Measurements from ENCODE around the gene TIFAB. TPM values are rescaled to one million over a fixed set of nuclear protein-coding genes. Genes with fewer than 3 reads are reported as not detected.

TIFAB gene
- total RNA-seq, 4 donors from 2014 or later = not detected

DNA sequence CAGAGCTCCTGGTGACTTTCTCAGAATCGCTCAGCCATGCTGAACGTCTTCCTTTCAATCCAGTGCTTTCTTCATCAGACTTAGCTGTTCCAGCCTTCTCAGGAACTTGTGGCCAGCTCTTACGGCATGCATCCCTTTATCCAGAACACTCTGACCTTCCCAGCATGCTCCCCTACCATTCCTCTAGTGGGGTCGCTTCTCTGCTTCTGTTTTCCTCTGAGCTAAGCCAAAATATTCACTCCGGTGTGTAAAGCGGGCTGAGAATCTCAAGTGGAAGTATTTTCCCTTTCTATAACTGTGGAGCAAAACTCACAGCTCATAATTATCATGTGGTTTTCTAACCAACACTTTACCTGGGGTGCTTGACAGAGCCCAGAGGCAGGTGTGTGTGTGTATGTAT, 11.2 kb downstream of the TIFAB start:
- Histone ChIP-seq H3K4me1 (peaks cover 0 to 52% (median 9%) of the 10 kb centered on the region in 4 donors), H3K27me3 (no peaks in the 10 kb centered on the region), H3K9me3 (no peaks in the 10 kb centered on the region), H3K36me3 (no peaks in the 10 kb centered on the region), H3K4me3 (no peak overlapping the region), H3K27ac (peak overlapping the region in 2 of 4 donors; percentile 32 to 48)
- 59 to 65% methylated on average over 6 of the region's 6 CpGs for WGBS, 2 donors
- no peak for DNase-seq (ENCODE audit: low spot score in 2 of 2)
- no peak for TF ChIP-seq EP300 (IDR thresholded peaks at IDR 0.05)
- TF ChIP-seq, protein P1, sequence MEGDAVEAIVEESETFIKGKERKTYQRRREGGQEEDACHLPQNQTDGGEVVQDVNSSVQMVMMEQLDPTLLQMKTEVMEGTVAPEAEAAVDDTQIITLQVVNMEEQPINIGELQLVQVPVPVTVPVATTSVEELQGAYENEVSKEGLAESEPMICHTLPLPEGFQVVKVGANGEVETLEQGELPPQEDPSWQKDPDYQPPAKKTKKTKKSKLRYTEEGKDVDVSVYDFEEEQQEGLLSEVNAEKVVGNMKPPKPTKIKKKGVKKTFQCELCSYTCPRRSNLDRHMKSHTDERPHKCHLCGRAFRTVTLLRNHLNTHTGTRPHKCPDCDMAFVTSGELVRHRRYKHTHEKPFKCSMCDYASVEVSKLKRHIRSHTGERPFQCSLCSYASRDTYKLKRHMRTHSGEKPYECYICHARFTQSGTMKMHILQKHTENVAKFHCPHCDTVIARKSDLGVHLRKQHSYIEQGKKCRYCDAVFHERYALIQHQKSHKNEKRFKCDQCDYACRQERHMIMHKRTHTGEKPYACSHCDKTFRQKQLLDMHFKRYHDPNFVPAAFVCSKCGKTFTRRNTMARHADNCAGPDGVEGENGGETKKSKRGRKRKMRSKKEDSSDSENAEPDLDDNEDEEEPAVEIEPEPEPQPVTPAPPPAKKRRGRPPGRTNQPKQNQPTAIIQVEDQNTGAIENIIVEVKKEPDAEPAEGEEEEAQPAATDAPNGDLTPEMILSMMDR (IDR thresholded peaks at IDR 0.05) = no peak
- no peak for TF ChIP-seq POLR2A (IDR thresholded peaks at IDR 0.05)

DNA sequence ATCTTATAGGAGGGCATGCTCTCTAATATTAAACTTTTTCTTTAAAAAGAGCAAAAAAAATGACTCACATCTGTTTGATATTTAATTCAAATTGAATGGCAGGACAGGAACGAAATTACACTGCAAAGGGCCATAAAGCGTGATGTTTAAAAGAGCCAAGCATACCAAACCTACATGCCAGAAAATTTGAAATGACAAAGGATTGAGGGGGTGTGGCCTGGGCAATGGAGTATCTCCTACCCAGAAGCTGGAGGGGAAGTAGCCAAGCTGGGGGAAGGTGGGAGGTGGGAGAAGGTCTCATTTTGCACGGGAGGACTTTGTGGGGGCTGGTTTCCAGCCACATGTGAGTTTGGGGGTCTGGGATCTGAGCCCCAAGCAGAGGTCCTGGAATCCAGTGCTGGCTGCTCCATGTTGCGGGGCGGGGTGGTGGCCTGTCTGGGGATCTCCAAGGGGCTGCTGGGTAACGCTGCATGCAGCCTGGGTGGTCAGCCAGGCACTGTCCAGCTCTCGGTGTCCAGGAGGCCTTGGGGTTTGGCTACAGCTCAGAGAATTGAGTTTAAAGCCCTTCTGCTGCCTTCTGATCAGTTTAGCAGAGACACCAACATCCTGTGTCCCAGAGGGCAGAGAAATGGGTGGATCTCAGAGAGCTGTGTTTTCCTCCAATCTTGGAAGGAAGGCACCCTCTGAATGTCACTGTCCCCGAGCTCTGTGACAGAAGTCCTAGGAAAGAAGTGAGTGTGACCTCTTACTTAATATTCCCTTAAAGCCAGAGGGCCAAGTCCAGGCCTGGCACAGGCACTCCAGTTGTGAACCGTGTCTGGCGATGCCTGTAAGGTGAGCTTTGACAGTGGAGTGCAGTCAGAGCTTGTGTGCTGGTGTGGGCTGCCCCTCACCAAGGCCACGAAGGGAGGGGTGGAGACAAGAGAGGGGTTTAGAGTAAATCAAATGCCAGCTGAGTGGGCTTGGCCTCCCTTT, 12.6 kb downstream of the TIFAB start:
- Histone ChIP-seq H3K27me3 (no peaks in the 10 kb centered on the region), H3K36me3 (no peaks in the 10 kb centered on the region), H3K9me3 (no peaks in the 10 kb centered on the region), H3K27ac (peak overlapping the region in 2 of 4 donors; percentile 57 to 64), H3K4me3 (no peak overlapping the region), H3K4me1 (peaks cover 0 to 65% (median 12%) of the 10 kb centered on the region in 4 donors)
- 61 to 69% methylated on average over 11 of the region's 11 CpGs for WGBS, 2 donors
- TF ChIP-seq POLR2A (IDR thresholded peaks at IDR 0.05) (no peak), EP300 (IDR thresholded peaks at IDR 0.05) (no peak)
- TF ChIP-seq, protein P1 (IDR thresholded peaks at IDR 0.05) = no peak
- no peak for DNase-seq (ENCODE audit: low spot score in 2 of 2)

DNA sequence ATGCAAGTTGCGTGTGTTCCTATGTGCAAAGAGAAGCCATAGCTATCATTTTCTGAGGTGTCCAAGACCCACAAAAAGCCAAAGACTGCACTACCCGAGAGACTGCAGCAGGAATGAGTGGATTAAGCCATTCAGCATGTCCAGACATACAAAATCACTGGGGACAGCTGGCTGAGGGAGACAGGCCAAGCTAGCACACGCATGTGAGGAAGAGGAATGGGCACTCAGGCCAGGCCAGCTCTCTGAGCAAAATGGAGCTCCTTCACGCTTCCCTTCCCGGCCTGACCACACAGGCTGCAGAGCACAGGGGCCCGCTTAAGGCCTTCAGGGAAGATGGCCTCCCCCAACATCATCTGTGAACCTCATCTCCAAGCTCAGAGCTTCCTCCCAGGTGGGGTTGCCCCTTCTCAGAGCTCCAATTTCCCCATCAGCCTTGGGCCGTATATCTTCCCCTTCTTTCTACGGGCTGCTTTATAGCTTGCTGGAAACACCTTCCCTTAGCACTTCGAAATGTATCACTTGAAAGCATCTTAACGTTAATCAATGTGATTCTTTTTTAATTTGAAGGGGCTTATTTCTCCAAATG, 13.4 kb downstream of the TIFAB start:
- H3K4me1 ChIP-seq = peaks cover 0 to 66% (median 16%) of the 10 kb centered on the region in 4 donors
- no peak overlapping the region for H3K4me3 ChIP-seq
- DNase-seq (ENCODE audit: low spot score in 2 of 2) = no peak
- no peaks in the 10 kb centered on the region for H3K27me3 ChIP-seq
- H3K27ac ChIP-seq = peak overlapping the region in 2 of 4 donors; percentile 57 to 64
- WGBS, 2 donors = 80 to 81% methylated on average over 10 of the region's 10 CpGs
- TF ChIP-seq EP300 (IDR thresholded peaks at IDR 0.05) = no peak
- no peak for TF ChIP-seq POLR2A (IDR thresholded peaks at IDR 0.05)
- TF ChIP-seq, protein P1 (IDR thresholded peaks at IDR 0.05) = no peak
- H3K9me3 ChIP-seq = no peaks in the 10 kb centered on the region
- no peaks in the 10 kb centered on the region for H3K36me3 ChIP-seq

DNA sequence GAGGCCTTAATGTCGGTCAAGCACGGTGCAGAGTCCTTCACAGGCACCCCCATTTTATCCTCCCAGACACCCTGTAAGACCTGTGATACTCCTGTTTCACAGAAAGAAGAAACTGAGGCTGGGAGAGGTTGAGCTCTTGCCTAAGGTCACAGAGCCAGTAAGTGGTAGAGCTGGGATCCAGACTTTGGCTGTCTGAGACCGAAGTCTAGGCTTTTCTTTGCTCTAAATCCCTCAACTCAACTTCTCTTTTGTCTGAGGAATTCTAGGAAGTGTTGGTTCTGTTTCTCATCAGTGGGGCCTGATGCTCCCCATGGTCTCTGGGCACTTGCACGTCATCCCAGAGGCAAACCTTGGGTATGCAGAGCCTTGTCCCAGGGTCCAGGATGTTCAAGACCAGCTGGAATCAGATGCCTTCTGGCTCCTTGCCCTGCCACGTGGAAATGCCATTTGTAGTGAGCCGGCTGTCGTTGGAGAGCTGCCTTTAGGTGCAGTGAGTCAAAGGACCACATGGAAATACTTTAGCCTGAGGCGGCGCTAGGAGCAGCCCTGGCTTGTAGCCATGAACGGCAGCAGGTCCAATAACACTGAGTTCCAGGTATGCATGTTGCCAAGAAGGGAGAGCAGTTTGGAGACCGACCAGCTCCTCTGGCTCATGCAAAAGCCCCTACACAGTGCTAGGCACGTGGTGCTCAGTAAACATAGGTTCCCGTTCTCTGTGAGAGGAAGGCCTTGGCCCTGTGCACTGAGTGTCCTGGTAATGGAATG, 14.2 kb downstream of the TIFAB start:
- DNase-seq (ENCODE audit: low spot score in 2 of 2) = peak in 1 of 2 donors; percentile 31
- no peak overlapping the region for H3K4me3 ChIP-seq
- TF ChIP-seq, protein P1 (IDR thresholded peaks at IDR 0.05) = no peak
- TF ChIP-seq POLR2A (IDR thresholded peaks at IDR 0.05) (no peak), EP300 (IDR thresholded peaks at IDR 0.05) (no peak)
- peak overlapping the region in 2 of 4 donors; percentile 57 to 64 for H3K27ac ChIP-seq
- WGBS, 2 donors = 43 to 53% methylated on average over 12 to 13 of the region's 13 CpGs
- H3K9me3 ChIP-seq = no peaks in the 10 kb centered on the region
- H3K27me3 ChIP-seq = no peaks in the 10 kb centered on the region
- peaks cover 0 to 59% (median 16%) of the 10 kb centered on the region in 4 donors for H3K4me1 ChIP-seq
- no peaks in the 10 kb centered on the region for H3K36me3 ChIP-seq
